ENCODE data around the gene SETDB1. TPM values are rescaled to one million over a fixed set of nuclear protein-coding genes. Genes with fewer than 3 reads are reported as not detected.

Gene SETDB1
- polyA plus RNA-seq, 1 of the 3 experiments (the other 2 are of a cell fraction), result 29.9 TPM

DNA sequence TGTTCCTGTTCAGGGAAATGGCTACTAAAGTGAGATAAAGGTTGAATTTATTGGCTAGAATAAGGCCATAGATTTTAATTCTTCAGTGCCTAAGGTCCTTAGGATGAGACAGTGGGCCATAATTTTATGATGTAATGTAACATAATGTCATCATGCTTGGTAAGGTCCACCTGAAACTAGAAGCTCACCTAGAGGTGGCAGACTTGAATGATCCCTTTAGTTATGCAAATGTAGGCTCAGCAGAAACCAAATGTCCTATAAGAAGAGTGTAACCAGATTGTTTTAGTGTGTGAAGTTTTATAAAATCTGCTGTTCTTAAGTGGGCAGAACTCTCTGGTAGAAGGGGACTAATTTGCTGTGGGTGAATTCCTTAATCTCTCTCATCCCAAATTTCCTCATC, 13.5 kb upstream of the SETDB1 start:
- no peaks in the 10 kb centered on the region for H3F3A ChIP-seq (replicated peaks; ENCODE audit: insufficient read depth)
- H4K20me1 ChIP-seq (ENCODE audit: insufficient read depth), result no peaks in the 10 kb centered on the region
- no peak overlapping the region for H3K4me2 ChIP-seq
- H3K9me2 ChIP-seq, result no peaks in the 10 kb centered on the region
- H3K9me3 ChIP-seq, result no peaks in the 10 kb centered on the region
- ChIA-PET CTCF (interaction anchor here (1.9 kb wide), 1 partner anchor 10 kb away, joined by 13 read pairs; no protein-coding TSS in a partner anchor), POLR2A (no interaction called here)
- no peak overlapping the region for H2AFZ ChIP-seq (ENCODE audit: low read depth)
- H3K79me2 ChIP-seq (ENCODE audit: insufficient read depth), result no peaks in the 10 kb centered on the region
- no peak overlapping the region for H3K9ac ChIP-seq
- no peak overlapping the region for H3K4me3 ChIP-seq (ENCODE audit: low read depth in 2 of 2, low read length in 1 of 2)
- H3K27ac ChIP-seq (ENCODE audit: low read depth in 2 of 2, low read length in 1 of 2), result no peak overlapping the region
- TF ChIP-seq GATA2 (CRISPR knock-in tag; IDR thresholded peaks at IDR 0.05), result no peak
- no peak for TF ChIP-seq EP300 (IDR thresholded peaks at IDR 0.05; ENCODE audit: borderline replicate concordance in 1 of 2, low read depth in 1 of 2, low read length in 1 of 2)
- no peak for TF ChIP-seq SMC3 (IDR thresholded peaks at IDR 0.05; ENCODE audit: low read depth, low read length)
- no peak for TF ChIP-seq NFIC (IDR thresholded peaks at IDR 0.05; ENCODE audit: borderline replicate concordance)
- TF ChIP-seq TEAD4 (IDR thresholded peaks at IDR 0.05; ENCODE audit: borderline replicate concordance, insufficient read depth), result no peak
- TF ChIP-seq, protein P1, sequence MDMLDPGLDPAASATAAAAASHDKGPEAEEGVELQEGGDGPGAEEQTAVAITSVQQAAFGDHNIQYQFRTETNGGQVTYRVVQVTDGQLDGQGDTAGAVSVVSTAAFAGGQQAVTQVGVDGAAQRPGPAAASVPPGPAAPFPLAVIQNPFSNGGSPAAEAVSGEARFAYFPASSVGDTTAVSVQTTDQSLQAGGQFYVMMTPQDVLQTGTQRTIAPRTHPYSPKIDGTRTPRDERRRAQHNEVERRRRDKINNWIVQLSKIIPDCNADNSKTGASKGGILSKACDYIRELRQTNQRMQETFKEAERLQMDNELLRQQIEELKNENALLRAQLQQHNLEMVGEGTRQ (IDR thresholded peaks at IDR 0.05; ENCODE audit: borderline replicate concordance, low read depth, low read length), result no peak
- TF ChIP-seq, protein P2, sequence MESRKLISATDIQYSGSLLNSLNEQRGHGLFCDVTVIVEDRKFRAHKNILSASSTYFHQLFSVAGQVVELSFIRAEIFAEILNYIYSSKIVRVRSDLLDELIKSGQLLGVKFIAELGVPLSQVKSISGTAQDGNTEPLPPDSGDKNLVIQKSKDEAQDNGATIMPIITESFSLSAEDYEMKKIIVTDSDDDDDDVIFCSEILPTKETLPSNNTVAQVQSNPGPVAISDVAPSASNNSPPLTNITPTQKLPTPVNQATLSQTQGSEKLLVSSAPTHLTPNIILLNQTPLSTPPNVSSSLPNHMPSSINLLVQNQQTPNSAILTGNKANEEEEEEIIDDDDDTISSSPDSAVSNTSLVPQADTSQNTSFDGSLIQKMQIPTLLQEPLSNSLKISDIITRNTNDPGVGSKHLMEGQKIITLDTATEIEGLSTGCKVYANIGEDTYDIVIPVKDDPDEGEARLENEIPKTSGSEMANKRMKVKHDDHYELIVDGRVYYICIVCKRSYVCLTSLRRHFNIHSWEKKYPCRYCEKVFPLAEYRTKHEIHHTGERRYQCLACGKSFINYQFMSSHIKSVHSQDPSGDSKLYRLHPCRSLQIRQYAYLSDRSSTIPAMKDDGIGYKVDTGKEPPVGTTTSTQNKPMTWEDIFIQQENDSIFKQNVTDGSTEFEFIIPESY (IDR thresholded peaks at IDR 0.05; ENCODE audit: borderline replicate concordance, low read depth), result no peak
- no peak for TF ChIP-seq TAF1 (IDR thresholded peaks at IDR 0.05; ENCODE audit: borderline replicate concordance, low read depth, low read length)
- TF ChIP-seq, protein P3, sequence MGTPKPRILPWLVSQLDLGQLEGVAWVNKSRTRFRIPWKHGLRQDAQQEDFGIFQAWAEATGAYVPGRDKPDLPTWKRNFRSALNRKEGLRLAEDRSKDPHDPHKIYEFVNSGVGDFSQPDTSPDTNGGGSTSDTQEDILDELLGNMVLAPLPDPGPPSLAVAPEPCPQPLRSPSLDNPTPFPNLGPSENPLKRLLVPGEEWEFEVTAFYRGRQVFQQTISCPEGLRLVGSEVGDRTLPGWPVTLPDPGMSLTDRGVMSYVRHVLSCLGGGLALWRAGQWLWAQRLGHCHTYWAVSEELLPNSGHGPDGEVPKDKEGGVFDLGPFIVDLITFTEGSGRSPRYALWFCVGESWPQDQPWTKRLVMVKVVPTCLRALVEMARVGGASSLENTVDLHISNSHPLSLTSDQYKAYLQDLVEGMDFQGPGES (IDR thresholded peaks at IDR 0.05; ENCODE audit: low read depth, low read length), result no peak
- H3K36me3 ChIP-seq (replicated peaks in 1 of 2; ENCODE audit: control insufficient read depth in 1 of 2, insufficient read depth in 2 of 2, low read length in 1 of 2), result no peaks in the 10 kb centered on the region
- no peak for DNase-seq
- no peaks in the 10 kb centered on the region for H3K27me3 ChIP-seq (ENCODE audit: insufficient read depth)
- no peaks in the 10 kb centered on the region for H3K4me1 ChIP-seq (ENCODE audit: control insufficient read depth in 1 of 2, insufficient read depth in 2 of 2, low read depth in 1 of 2, low read length in 1 of 2)

DNA sequence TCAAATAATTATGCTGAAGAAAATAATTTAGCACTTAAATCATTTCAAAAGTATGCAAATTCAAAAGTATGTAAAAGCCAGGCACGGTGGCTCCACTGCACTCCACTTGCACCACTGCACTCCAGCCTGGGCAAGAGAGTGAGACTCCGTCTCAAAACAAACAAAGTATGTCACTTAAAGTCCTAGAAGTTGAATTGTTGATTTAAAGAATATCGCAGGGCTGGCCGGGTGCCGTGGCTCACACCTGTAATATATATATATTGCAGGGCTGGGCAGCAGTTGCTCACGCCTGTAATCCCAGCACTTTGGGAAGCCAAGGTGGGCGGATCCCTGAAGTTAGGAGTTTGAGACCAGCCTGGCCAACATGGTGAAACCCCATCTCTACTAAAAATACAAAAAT, 8.8 kb upstream of the SETDB1 start:
- no peak overlapping the region for H3K9ac ChIP-seq
- CTCF ChIA-PET, result interaction anchor here (0.5 kb wide), 1 partner anchor 65 kb away, joined by 3 read pairs; no protein-coding TSS in a partner anchor
- no peak for DNase-seq
- POLR2A ChIA-PET, result no interaction called here
- H3K4me3 ChIP-seq (ENCODE audit: low read depth in 2 of 2, low read length in 1 of 2), result no peak overlapping the region
- no peaks in the 10 kb centered on the region; a peak in 1 of 4 replicates for H3K4me1 ChIP-seq (ENCODE audit: control insufficient read depth in 1 of 2, insufficient read depth in 2 of 2, low read depth in 1 of 2, low read length in 1 of 2)
- peaks cover 3% of the 10 kb centered on the region for H3F3A ChIP-seq (replicated peaks; ENCODE audit: insufficient read depth)
- no peak overlapping the region for H3K4me2 ChIP-seq
- no peaks in the 10 kb centered on the region for H3K36me3 ChIP-seq (replicated peaks in 1 of 2; ENCODE audit: control insufficient read depth in 1 of 2, insufficient read depth in 2 of 2, low read length in 1 of 2)
- no peaks in the 10 kb centered on the region for H3K9me3 ChIP-seq
- H2AFZ ChIP-seq (ENCODE audit: low read depth), result no peak overlapping the region
- no peaks in the 10 kb centered on the region for H4K20me1 ChIP-seq (ENCODE audit: insufficient read depth)
- TF ChIP-seq RFX5 (IDR thresholded peaks at IDR 0.05; ENCODE audit: low read length) (no peak), TAF1 (IDR thresholded peaks at IDR 0.05; ENCODE audit: borderline replicate concordance, low read depth, low read length) (no peak), MXI1 (IDR thresholded peaks at IDR 0.05; ENCODE audit: low read depth, low read length) (no peak), TCF12 (IDR thresholded peaks at IDR 0.05) (no peak), RCOR1 (IDR thresholded peaks at IDR 0.05; ENCODE audit: low read length) (no peak), GABPA (IDR thresholded peaks at IDR 0.05; ENCODE audit: low read depth) (no peak), POLR2AphosphoS5 (IDR thresholded peaks at IDR 0.05; ENCODE audit: low read depth, low read length) (no peak), EP300 (IDR thresholded peaks at IDR 0.05; ENCODE audit: borderline replicate concordance in 1 of 2, low read depth in 1 of 2, low read length in 1 of 2) (no peak), GATA2 (CRISPR knock-in tag; IDR thresholded peaks at IDR 0.05) (no peak), NFIC (IDR thresholded peaks at IDR 0.05; ENCODE audit: borderline replicate concordance) (no peak), MEF2A (IDR thresholded peaks at IDR 0.05; ENCODE audit: borderline replicate concordance, low read depth) (no peak)
- TF ChIP-seq, protein P3 (IDR thresholded peaks at IDR 0.05; ENCODE audit: low read depth, low read length), result no peak
- TF ChIP-seq, protein P1 (IDR thresholded peaks at IDR 0.05; ENCODE audit: borderline replicate concordance, low read depth, low read length), result no peak
- TF ChIP-seq, protein P2 (IDR thresholded peaks at IDR 0.05; ENCODE audit: borderline replicate concordance, low read depth), result no peak
- no peaks in the 10 kb centered on the region for H3K27me3 ChIP-seq (ENCODE audit: insufficient read depth)
- no peaks in the 10 kb centered on the region for H3K9me2 ChIP-seq
- no peaks in the 10 kb centered on the region for H3K79me2 ChIP-seq (ENCODE audit: insufficient read depth)
- H3K27ac ChIP-seq (ENCODE audit: low read depth in 2 of 2, low read length in 1 of 2), result no peak overlapping the region
- WGBS (ENCODE audit: low lambda C conversion rate), result 98% methylated on average over 7 of the region's 7 CpGs
